Ishikawa (cell line): ENCODE results near the gene ARL14EP.

ENCODE experiments used
- CEBPB ChIP-seq: IDR thresholded peaks from 2 replicates; pipeline ENCODE4 v1.6.1; 2012
- CREB1 ChIP-seq: IDR thresholded peaks from 2 replicates; pipeline ENCODE4 v1.6.1; 2012; ENCODE audit warnings: low read depth
- EGR1 ChIP-seq: IDR thresholded peaks from 2 replicates; pipeline ENCODE4 v1.6.1; 2012
- EP300 ChIP-seq: IDR thresholded peaks from 2 replicates; pipeline ENCODE4 v1.6.1; 2012; ENCODE audit warnings: borderline replicate concordance
- FOXM1 ChIP-seq: IDR thresholded peaks from 2 replicates; pipeline ENCODE4 v1.6.1; 2012; ENCODE audit warnings: low read depth, borderline replicate concordance
- NFIC ChIP-seq: IDR thresholded peaks from 2 replicates; pipeline ENCODE4 v1.6.1; 2012
- RAD21 ChIP-seq: IDR thresholded peaks from 2 replicates; pipeline ENCODE4 v1.6.1; 2012; ENCODE audit warnings: low read depth
- TAF1 ChIP-seq: IDR thresholded peaks from 2 replicates; pipeline ENCODE4 v1.6.1; 2012; ENCODE audit warnings: low read depth, mild to moderate bottlenecking
- TCF12 ChIP-seq: IDR thresholded peaks from 2 replicates; pipeline ENCODE4 v1.6.1; 2012; ENCODE audit warnings: low read depth
- TEAD4 ChIP-seq: IDR thresholded peaks from 2 replicates; pipeline ENCODE4 v1.6.1; 2012
- USF1 ChIP-seq: IDR thresholded peaks from 2 replicates; pipeline ENCODE4 v1.6.1; 2012
- YY1 ChIP-seq: IDR thresholded peaks from 2 replicates; pipeline ENCODE4 v1.6.1; 2012; ENCODE audit warnings: low read depth
- ZBTB7A ChIP-seq: IDR thresholded peaks from 2 replicates; pipeline ENCODE4 v1.6.1; 2012; ENCODE audit warnings: low read depth
- TF ChIP-seq, protein P1 (sequence below): IDR thresholded peaks from 2 replicates; pipeline ENCODE4 v1.6.1; 2012; ENCODE audit warnings: low read depth, mild to moderate bottlenecking
- TF ChIP-seq, protein P2 (sequence below): IDR thresholded peaks from 2 replicates; pipeline ENCODE4 v1.6.1; 2012

The ARL14EP gene

DNA sequence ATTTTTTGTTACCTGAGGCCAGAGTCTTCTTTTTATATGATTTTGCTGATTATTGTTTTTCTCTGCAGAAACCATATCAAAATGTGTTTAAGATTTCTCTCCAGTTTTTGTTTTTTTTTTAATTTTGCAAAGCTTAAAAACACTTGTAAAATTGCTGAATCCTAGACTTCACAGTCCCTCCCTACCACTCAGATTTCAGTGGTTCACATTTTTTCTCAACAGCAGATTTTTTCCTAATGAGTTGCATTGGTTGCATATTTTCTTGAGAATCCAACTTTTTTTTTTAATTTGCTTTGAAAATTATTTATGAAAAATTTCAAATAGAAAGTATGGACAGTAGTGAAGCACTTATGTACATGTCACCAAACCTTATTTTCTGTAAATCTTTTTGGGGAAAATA lies 5.8 kb downstream of the ARL14EP start:
- TF ChIP-seq ZBTB7A (no peak), FOXM1 (no peak), TAF1 (no peak), EP300 (no peak)

GRCh38 chr11:30329150-30329940 lies 6.4 kb downstream of the ARL14EP start:
- TF ChIP-seq YY1 (no peak), USF1 (no peak), TCF12 (no peak), CEBPB (no peak), FOXM1 (no peak), EGR1 (no peak)

DNA sequence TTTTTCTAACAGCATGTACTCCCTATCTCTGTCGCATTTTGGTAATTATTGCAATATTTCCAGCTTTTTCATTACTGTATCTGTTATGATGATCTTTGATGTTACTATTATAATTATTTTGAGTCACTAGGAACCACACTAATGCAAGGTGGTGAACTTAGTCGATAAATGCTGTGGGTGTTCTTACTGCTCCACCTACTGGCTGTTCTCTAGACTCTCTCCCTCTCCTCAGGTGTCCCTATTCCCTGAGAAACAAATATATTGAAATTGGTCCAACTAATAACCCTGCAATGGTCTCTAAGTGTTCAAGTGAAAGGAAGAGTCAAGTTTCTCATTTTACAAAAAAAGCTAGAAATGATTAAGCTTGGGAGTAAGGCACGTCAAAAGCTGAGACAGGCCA lies 10.5 kb downstream of the ARL14EP start:
- TF ChIP-seq RAD21: peak; percentile 55
- no peak for TF ChIP-seq NFIC

- TF ChIP-seq TAF1: no peak
- TF ChIP-seq YY1: no peak
- TF ChIP-seq, protein P1, sequence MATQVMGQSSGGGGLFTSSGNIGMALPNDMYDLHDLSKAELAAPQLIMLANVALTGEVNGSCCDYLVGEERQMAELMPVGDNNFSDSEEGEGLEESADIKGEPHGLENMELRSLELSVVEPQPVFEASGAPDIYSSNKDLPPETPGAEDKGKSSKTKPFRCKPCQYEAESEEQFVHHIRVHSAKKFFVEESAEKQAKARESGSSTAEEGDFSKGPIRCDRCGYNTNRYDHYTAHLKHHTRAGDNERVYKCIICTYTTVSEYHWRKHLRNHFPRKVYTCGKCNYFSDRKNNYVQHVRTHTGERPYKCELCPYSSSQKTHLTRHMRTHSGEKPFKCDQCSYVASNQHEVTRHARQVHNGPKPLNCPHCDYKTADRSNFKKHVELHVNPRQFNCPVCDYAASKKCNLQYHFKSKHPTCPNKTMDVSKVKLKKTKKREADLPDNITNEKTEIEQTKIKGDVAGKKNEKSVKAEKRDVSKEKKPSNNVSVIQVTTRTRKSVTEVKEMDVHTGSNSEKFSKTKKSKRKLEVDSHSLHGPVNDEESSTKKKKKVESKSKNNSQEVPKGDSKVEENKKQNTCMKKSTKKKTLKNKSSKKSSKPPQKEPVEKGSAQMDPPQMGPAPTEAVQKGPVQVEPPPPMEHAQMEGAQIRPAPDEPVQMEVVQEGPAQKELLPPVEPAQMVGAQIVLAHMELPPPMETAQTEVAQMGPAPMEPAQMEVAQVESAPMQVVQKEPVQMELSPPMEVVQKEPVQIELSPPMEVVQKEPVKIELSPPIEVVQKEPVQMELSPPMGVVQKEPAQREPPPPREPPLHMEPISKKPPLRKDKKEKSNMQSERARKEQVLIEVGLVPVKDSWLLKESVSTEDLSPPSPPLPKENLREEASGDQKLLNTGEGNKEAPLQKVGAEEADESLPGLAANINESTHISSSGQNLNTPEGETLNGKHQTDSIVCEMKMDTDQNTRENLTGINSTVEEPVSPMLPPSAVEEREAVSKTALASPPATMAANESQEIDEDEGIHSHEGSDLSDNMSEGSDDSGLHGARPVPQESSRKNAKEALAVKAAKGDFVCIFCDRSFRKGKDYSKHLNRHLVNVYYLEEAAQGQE: no peak
- no peak for TF ChIP-seq CEBPB
- TF ChIP-seq TEAD4: no peak
- no peak for TF ChIP-seq RAD21
- TF ChIP-seq NFIC: no peak
- no peak for TF ChIP-seq FOXM1
- TF ChIP-seq ZBTB7A: no peak
- no peak for TF ChIP-seq CREB1
- no peak for TF ChIP-seq TCF12
- no peak for TF ChIP-seq EGR1
- no peak for TF ChIP-seq USF1
- TF ChIP-seq, protein P2, sequence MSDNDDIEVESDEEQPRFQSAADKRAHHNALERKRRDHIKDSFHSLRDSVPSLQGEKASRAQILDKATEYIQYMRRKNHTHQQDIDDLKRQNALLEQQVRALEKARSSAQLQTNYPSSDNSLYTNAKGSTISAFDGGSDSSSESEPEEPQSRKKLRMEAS: no peak
- no peak for TF ChIP-seq EP300
Observed at GRCh38 chr11:30342736-30343166, 19.8 kb downstream of the ARL14EP start.

- TF ChIP-seq TCF12: no peak
- no peak for TF ChIP-seq YY1
- TF ChIP-seq RAD21: no peak
- TF ChIP-seq TAF1: no peak
- no peak for TF ChIP-seq CEBPB
Observed at GRCh38 chr11:30344085-30344484, 21.2 kb downstream of the ARL14EP start.

DNA sequence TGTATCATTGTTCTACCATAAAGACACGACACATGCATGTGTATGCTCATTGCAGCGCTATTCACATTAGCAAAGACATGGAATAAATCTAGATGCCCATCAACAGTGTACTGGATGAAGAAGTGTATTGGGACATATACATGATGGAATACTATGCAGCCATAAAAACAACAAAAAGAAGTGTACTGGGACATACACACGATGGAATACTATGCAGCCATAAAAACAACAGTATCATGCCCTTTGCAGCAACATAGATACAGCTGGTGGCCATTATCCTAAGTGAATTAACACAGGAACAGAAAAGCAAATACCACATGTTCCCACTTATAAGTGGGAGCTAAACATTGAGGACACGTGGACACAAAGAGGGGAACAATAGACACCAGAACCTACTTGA lies 22.7 kb downstream of the ARL14EP start:
- TF ChIP-seq USF1: no peak
- TF ChIP-seq EGR1: no peak
- no peak for TF ChIP-seq CEBPB
- TF ChIP-seq FOXM1: no peak
- no peak for TF ChIP-seq RAD21
- no peak for TF ChIP-seq NFIC
- no peak for TF ChIP-seq TEAD4
- no peak for TF ChIP-seq ZBTB7A
- TF ChIP-seq, protein P1: no peak
- no peak for TF ChIP-seq CREB1
- TF ChIP-seq TCF12: no peak
- no peak for TF ChIP-seq YY1
